Colonic mucosa (tissue), 4 donors: ENCODE measurements around the gene MTM1. TPM values are rescaled to one million over a fixed set of nuclear protein-coding genes. Genes with fewer than 3 reads are reported as not detected.

Experiments used
- DNase-seq: peaks from one replicate; pipeline ENCODE4 v3.0.0-alpha.2; 2020
- H3K27ac ChIP-seq: fragments of 200-600 bp; one replicate; pipeline ENCODE4 v1.8.0; 2021
- H3K27me3 ChIP-seq: fragments of 200-600 bp; one replicate; pipeline ENCODE4 v1.8.0; 2021
- H3K36me3 ChIP-seq: fragments of 200-600 bp; one replicate; pipeline ENCODE4 v1.8.0; 2021
- H3K4me1 ChIP-seq: fragments of 200-600 bp; one replicate; pipeline ENCODE4 v1.8.0; 2021; ENCODE audit warnings: mild to moderate bottlenecking
- H3K4me3 ChIP-seq: fragments of 200-600 bp; one replicate; pipeline ENCODE4 v1.8.0; 2021
- H3K9ac ChIP-seq, 2 donors: one replicate each; pipeline ENCODE4 v1.7.0; 2013; ENCODE audit warnings: control low read depth in 2 of 2, low read depth in 2 of 2, low read length in 2 of 2
- H3K9me3 ChIP-seq: fragments of 200-600 bp; one replicate; pipeline ENCODE4 v1.8.0; 2021
- intact Hi-C: fragments of 100-400 bp; cut with DNase I; formaldehyde crosslinking; loops from one replicate; pipeline ENCODE4 v1.14.1; 2022
- total RNA-seq, 2 donors: library from RNA; stranded (reverse); fragmentation: NEBNext Ultra II Directional in 1 of 2; extraction: Animal tissue kit (Norgen Biotek cat#: 25700) in 1 of 2; gene quantifications; one replicate each; pipeline ENCODE4 v1.2.1, GENCODE V29; 2021
- TF ChIP-seq, protein P1 (sequence below): fragments of 200-600 bp; IDR thresholded peaks from one replicate; pipeline ENCODE4 v1.8.0; 2022; ENCODE audit warnings: antibody characterized with exemption, mild to moderate bottlenecking
- donor health status: healthy.
- donor health status: DM: no; HTN: no; CAD: no.
- donor health status: DM: no; HTN: no; CAD: no.

Gene MTM1
- total RNA-seq, 2 donors from 2014 or later: 36.8 to 61.3 TPM

DNA sequence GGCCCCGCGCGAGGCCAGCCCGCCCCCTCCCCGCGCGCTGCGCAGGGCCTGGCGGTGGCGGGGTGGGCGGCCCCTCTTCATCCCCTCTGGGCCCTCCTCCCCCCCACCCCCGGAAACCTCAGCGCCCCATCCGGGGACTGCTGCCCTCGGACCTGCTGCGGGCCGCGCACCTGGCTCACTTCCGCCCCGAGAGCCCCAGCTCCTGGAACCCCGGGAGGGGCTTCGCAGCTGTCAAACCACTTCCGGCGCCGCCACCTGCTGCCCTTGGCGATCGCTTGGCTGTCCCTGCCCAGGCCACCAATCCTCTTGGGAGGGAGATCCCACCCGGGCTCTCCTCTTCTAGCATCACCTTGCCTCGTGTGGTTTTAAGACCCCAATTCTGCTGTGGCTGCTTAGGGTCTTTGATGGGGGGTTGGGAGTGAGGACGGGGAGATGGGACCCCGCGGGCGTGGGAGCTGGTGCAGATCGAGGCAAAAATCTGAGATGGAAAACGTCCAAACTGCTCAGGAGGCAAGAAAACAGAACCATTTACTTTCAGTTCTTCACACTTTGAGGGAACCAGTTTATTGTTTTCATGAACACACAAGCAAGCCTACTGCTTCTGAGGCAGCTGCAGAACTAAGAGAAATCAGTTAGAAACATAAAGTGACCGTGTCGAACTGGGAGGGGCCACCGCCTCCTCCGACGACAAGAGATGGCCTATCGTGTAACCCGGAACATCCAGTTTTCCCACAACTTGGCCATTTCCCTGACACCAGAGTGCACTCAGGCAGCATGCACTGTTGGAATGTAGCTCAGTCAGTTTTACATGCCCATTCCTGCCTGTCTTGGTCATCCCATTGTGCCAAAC is 125.5 kb downstream of the MTM1 start:
- TF ChIP-seq, protein P1, sequence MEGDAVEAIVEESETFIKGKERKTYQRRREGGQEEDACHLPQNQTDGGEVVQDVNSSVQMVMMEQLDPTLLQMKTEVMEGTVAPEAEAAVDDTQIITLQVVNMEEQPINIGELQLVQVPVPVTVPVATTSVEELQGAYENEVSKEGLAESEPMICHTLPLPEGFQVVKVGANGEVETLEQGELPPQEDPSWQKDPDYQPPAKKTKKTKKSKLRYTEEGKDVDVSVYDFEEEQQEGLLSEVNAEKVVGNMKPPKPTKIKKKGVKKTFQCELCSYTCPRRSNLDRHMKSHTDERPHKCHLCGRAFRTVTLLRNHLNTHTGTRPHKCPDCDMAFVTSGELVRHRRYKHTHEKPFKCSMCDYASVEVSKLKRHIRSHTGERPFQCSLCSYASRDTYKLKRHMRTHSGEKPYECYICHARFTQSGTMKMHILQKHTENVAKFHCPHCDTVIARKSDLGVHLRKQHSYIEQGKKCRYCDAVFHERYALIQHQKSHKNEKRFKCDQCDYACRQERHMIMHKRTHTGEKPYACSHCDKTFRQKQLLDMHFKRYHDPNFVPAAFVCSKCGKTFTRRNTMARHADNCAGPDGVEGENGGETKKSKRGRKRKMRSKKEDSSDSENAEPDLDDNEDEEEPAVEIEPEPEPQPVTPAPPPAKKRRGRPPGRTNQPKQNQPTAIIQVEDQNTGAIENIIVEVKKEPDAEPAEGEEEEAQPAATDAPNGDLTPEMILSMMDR: no peak
- H3K27ac ChIP-seq: peak overlapping the region; percentile 82
- H3K4me1 ChIP-seq: no peaks in the 10 kb centered on the region
- intact Hi-C loops: no loop called here
- H3K4me3 ChIP-seq: peak overlapping the region; percentile 42
- peak; percentile 65 for DNase-seq
- peak overlapping the region; percentile 61 to 66 for H3K9ac ChIP-seq
- H3K36me3 ChIP-seq: no peaks in the 10 kb centered on the region
- no peaks in the 10 kb centered on the region for H3K9me3 ChIP-seq
- H3K27me3 ChIP-seq: no peaks in the 10 kb centered on the region

DNA sequence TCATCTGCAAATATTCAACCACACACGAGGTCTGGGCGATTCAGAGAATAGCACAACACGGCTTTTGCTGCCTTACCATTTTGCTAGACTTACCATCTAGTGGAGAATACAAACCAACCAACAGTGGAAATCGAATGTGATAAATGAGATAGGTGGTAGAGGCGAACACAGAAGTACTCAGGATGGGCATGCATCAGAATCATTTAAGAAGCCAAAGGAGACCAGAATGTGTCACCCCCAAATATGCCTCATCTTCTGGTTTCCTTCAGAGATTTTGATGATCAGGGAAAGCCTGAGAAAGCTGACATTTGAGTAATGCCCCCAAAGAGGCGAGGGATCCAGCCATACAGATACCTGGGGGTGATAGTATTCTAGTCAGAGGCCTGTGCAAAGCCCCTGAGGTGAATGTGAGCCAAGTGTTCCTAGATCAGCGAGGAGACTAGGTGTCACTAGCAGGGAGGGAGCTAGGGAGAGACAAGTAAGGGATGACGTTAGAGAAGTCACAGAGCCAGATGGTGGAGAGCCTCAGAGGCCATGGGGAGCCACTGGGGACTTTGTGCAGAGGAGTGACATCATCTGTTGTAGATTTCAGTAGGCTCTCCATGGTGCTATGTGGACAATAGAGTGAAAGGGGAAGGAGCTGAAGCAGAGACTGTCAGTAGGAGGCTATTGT is 126.5 kb downstream of the MTM1 start:
- TF ChIP-seq, protein P1: no peak
- H3K4me1 ChIP-seq: no peaks in the 10 kb centered on the region
- no peak overlapping the region for H3K4me3 ChIP-seq
- DNase-seq: no peak
- no peak overlapping the region for H3K9ac ChIP-seq
- H3K27me3 ChIP-seq: no peaks in the 10 kb centered on the region
- no peaks in the 10 kb centered on the region for H3K9me3 ChIP-seq
- H3K27ac ChIP-seq: peak overlapping the region; percentile 82
- intact Hi-C loops: no loop called here
- no peaks in the 10 kb centered on the region for H3K36me3 ChIP-seq

DNA sequence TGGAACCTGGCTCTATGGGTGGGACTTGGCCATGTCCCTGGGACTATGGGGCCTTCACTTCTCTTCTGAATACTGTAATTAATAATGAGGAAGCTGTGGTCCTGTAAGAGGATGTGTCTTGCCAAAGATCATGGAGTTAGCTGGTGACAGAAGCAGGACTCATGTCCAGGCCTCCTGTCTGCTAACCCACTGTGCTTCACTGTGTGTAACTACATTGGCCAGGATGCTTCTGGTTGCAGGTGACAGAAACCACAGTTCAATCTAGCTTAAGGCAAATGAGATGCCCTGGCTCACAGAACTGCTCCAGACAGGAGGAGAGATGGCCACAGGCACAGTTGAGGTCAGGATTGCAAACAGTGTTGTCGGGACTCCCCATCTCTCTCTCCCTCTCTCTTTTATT is 127.9 kb downstream of the MTM1 start:
- no peaks in the 10 kb centered on the region for H3K4me1 ChIP-seq
- H3K9me3 ChIP-seq: no peaks in the 10 kb centered on the region
- intact Hi-C loops: no loop called here
- no peak overlapping the region for H3K4me3 ChIP-seq
- no peak overlapping the region for H3K9ac ChIP-seq
- no peaks in the 10 kb centered on the region for H3K36me3 ChIP-seq
- no peak for DNase-seq
- TF ChIP-seq, protein P1: no peak
- no peak overlapping the region for H3K27ac ChIP-seq
- no peaks in the 10 kb centered on the region for H3K27me3 ChIP-seq

DNA sequence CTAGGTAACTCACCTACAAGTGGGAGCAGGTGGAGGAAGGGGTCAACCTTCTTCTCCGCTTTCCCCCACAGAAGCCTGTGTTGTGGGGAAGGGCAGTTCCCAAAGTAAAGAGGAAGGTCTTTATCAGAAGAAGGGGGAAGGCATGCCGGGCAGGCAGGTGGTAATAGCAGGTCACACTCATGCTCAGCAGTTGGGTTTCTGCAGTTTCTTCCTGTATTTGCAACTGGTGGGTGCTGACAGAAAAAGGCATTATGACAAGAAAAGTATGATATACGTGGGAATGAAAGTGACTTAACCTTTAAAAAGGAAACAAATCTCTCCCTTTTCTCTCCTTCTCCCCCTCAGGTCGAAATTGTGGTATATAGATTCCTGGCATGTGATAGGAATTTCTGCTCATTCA is 128.4 kb downstream of the MTM1 start:
- Histone ChIP-seq H3K9ac (no peak overlapping the region), H3K27me3 (no peaks in the 10 kb centered on the region), H3K4me1 (no peaks in the 10 kb centered on the region), H3K27ac (no peak overlapping the region), H3K9me3 (no peaks in the 10 kb centered on the region), H3K36me3 (no peaks in the 10 kb centered on the region), H3K4me3 (no peak overlapping the region)
- DNase-seq: no peak
- TF ChIP-seq, protein P1: no peak
- intact Hi-C loops: no loop called here

DNA sequence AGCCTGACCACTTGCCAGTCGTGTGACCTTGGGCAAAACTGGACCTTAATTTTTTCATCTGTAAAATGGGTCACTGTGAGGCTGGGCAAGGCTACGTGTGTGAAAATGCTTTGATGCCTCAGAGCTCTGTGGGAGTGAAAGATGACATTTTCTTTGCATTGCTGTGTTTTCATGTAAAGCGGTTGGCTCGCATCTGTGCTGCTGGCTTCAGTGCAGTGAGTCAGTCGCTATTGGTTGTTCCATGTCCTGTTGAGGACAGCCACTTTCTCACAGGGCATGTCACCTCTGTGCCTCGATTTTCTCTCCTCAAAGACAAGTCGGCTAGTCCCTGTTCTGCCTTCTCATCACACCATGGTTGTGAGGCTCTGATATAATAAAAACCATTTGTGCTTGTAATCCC is 129.2 kb downstream of the MTM1 start:
- TF ChIP-seq, protein P1: no peak
- Histone ChIP-seq H3K27me3 (no peaks in the 10 kb centered on the region), H3K4me3 (no peak overlapping the region), H3K9ac (no peak overlapping the region), H3K36me3 (no peaks in the 10 kb centered on the region), H3K27ac (no peak overlapping the region), H3K4me1 (no peaks in the 10 kb centered on the region), H3K9me3 (no peaks in the 10 kb centered on the region)
- no peak for DNase-seq
- intact Hi-C loops: no loop called here
